HEK293 (cell line): ENCODE measurements around the gene DPYSL5.

Source experiments
- ATF2 ChIP-seq: fragments of 450-650 bp; formaldehyde crosslinking; IDR thresholded peaks from 2 replicates; pipeline ENCODE4 v1.5.1; 2016; ENCODE audit warnings: missing biosample characterization, missing genetic modification characterization, low read depth
- MEIS1 ChIP-seq: sonication (generic); formaldehyde crosslinking; IDR thresholded peaks from 2 replicates; pipeline ENCODE4 v1.8.1; 2022; ENCODE audit warnings: missing genetic modification reagents, mild to moderate bottlenecking, borderline replicate concordance
- PRDM2 ChIP-seq: fragments of 450-650 bp; formaldehyde crosslinking; IDR thresholded peaks from 2 replicates; pipeline ENCODE4 v1.5.1; 2016; ENCODE audit warnings: missing biosample characterization, missing genetic modification characterization, borderline replicate concordance
- SCRT1 ChIP-seq: fragments of 450-650 bp; formaldehyde crosslinking; IDR thresholded peaks from 2 replicates; pipeline ENCODE4 v1.5.1; 2016; ENCODE audit warnings: missing biosample characterization, missing genetic modification characterization, borderline replicate concordance
- ZBTB20 ChIP-seq: fragments of 450-650 bp; formaldehyde crosslinking; IDR thresholded peaks from 2 replicates; pipeline ENCODE4 v1.5.1; 2016; ENCODE audit warnings: missing biosample characterization, missing genetic modification characterization
- ZBTB21 ChIP-seq: fragments of 450-650 bp; formaldehyde crosslinking; IDR thresholded peaks from 2 replicates; pipeline ENCODE4 v1.5.1; 2017; ENCODE audit warnings: missing biosample characterization, missing genetic modification characterization
- ZBTB6 ChIP-seq: fragments of 450-650 bp; formaldehyde crosslinking; IDR thresholded peaks from 2 replicates; pipeline ENCODE4 v1.5.1; 2017; ENCODE audit warnings: missing biosample characterization, missing genetic modification characterization
- ZFP37 ChIP-seq: fragments of 450-650 bp; formaldehyde crosslinking; IDR thresholded peaks from 2 replicates; pipeline ENCODE4 v1.5.1; 2016; ENCODE audit warnings: missing biosample characterization, missing genetic modification characterization
- ZFP41 ChIP-seq: fragments of 450-650 bp; formaldehyde crosslinking; IDR thresholded peaks from 2 replicates; pipeline ENCODE4 v1.5.1; 2016; ENCODE audit warnings: missing biosample characterization, missing genetic modification characterization, borderline replicate concordance
- ZNF16 ChIP-seq: fragments of 450-650 bp; formaldehyde crosslinking; IDR thresholded peaks from 2 replicates; pipeline ENCODE4 v1.5.1; 2016; ENCODE audit warnings: low read depth, missing biosample characterization, missing genetic modification characterization
- ZNF175 ChIP-seq: fragments of 450-650 bp; formaldehyde crosslinking; IDR thresholded peaks from 2 replicates; pipeline ENCODE4 v1.5.1; 2016; ENCODE audit warnings: missing biosample characterization, missing genetic modification characterization
- ZNF23 ChIP-seq: fragments of 450-650 bp; formaldehyde crosslinking; IDR thresholded peaks from 2 replicates; pipeline ENCODE4 v1.5.1; 2016; ENCODE audit warnings: missing biosample characterization, missing genetic modification characterization, borderline replicate concordance
- ZNF239 ChIP-seq: fragments of 450-650 bp; formaldehyde crosslinking; IDR thresholded peaks from 2 replicates; pipeline ENCODE4 v1.5.1; 2016; ENCODE audit warnings: missing biosample characterization, missing genetic modification characterization
- ZNF24 ChIP-seq: fragments of 450-650 bp; formaldehyde crosslinking; IDR thresholded peaks from 2 replicates; pipeline ENCODE4 v1.5.1; 2016; ENCODE audit warnings: missing biosample characterization, missing genetic modification characterization
- ZNF266 ChIP-seq: fragments of 450-650 bp; formaldehyde crosslinking; IDR thresholded peaks from 2 replicates; pipeline ENCODE4 v1.5.1; 2016; ENCODE audit warnings: missing biosample characterization, missing genetic modification characterization, low read depth
- ZNF280D ChIP-seq: fragments of 450-650 bp; formaldehyde crosslinking; IDR thresholded peaks from 2 replicates; pipeline ENCODE4 v1.5.1; 2016; ENCODE audit warnings: missing biosample characterization, missing genetic modification characterization
- ZNF292 ChIP-seq: fragments of 450-650 bp; formaldehyde crosslinking; IDR thresholded peaks from 2 replicates; pipeline ENCODE4 v1.5.1; 2016; ENCODE audit warnings: low read depth, missing biosample characterization, missing genetic modification characterization, borderline replicate concordance
- ZNF423 ChIP-seq: fragments of 450-650 bp; formaldehyde crosslinking; IDR thresholded peaks from 2 replicates; pipeline ENCODE4 v1.5.1; 2016; ENCODE audit warnings: missing biosample characterization, missing genetic modification characterization
- ZNF433 ChIP-seq: fragments of 450-650 bp; formaldehyde crosslinking; IDR thresholded peaks from 2 replicates; pipeline ENCODE4 v1.5.1; 2016; ENCODE audit warnings: missing biosample characterization, missing genetic modification characterization, low read depth
- ZNF501 ChIP-seq: fragments of 450-650 bp; formaldehyde crosslinking; IDR thresholded peaks from 2 replicates; pipeline ENCODE4 v1.5.1; 2016; ENCODE audit warnings: missing biosample characterization, missing genetic modification characterization
- ZNF560 ChIP-seq: fragments of 450-650 bp; formaldehyde crosslinking; IDR thresholded peaks from 2 replicates; pipeline ENCODE4 v1.5.1; 2017; ENCODE audit warnings: missing biosample characterization, missing genetic modification characterization, borderline replicate concordance
- ZNF561 ChIP-seq: fragments of 450-650 bp; IDR thresholded peaks from 2 replicates; pipeline ENCODE4 v1.5.1; 2018; ENCODE audit warnings: missing biosample characterization, missing genetic modification characterization, borderline replicate concordance
- ZNF830 ChIP-seq: fragments of 450-650 bp; IDR thresholded peaks from 2 replicates; pipeline ENCODE4 v1.5.0; 2018; ENCODE audit warnings: missing biosample characterization, missing genetic modification characterization, low read depth, mild to moderate bottlenecking, moderate library complexity
- ZXDB ChIP-seq: fragments of 450-650 bp; formaldehyde crosslinking; IDR thresholded peaks from 2 replicates; pipeline ENCODE4 v1.5.1; 2016; ENCODE audit warnings: missing biosample characterization, missing genetic modification characterization
- TF ChIP-seq, protein P1 (sequence below): fragments of 450-650 bp; formaldehyde crosslinking; IDR thresholded peaks from 2 replicates; pipeline ENCODE4 v1.5.1; 2016; ENCODE audit warnings: missing biosample characterization, missing genetic modification characterization
- TF ChIP-seq, protein P2 (sequence below): fragments of 450-650 bp; formaldehyde crosslinking; IDR thresholded peaks from 2 replicates; pipeline ENCODE4 v1.5.1; 2016; ENCODE audit warnings: missing biosample characterization, missing genetic modification characterization

Gene DPYSL5

GRCh38 chr2:26847655-26848335 is at the start of gene DPYSL5 (continued):
- TF ChIP-seq ZNF239 (tag by site-specific recombination): no peak
- TF ChIP-seq ZFP37 (tag by site-specific recombination): no peak
- TF ChIP-seq SCRT1 (tag by site-specific recombination): no peak
- TF ChIP-seq ZNF24 (tag by site-specific recombination): no peak
- no peak for TF ChIP-seq ZNF501
- TF ChIP-seq ZNF830 (tag by site-specific recombination): no peak
- TF ChIP-seq, protein P1, sequence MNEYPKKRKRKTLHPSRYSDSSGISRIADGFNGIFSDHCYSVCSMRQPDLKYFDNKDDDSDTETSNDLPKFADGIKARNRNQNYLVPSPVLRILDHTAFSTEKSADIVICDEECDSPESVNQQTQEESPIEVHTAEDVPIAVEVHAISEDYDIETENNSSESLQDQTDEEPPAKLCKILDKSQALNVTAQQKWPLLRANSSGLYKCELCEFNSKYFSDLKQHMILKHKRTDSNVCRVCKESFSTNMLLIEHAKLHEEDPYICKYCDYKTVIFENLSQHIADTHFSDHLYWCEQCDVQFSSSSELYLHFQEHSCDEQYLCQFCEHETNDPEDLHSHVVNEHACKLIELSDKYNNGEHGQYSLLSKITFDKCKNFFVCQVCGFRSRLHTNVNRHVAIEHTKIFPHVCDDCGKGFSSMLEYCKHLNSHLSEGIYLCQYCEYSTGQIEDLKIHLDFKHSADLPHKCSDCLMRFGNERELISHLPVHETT (tag by site-specific recombination): no peak
- no peak for TF ChIP-seq ZBTB21 (tag by site-specific recombination)
- TF ChIP-seq ZNF423 (tag by site-specific recombination): no peak
- no peak for TF ChIP-seq ZFP41
- TF ChIP-seq ZBTB20 (tag by site-specific recombination): peak; percentile 84
- TF ChIP-seq ZNF266 (tag by site-specific recombination): no peak
- peak; percentile 70 for TF ChIP-seq ZXDB (tag by site-specific recombination)
- TF ChIP-seq ZNF433 (tag by site-specific recombination): no peak
- TF ChIP-seq ZNF561 (tag by site-specific recombination): 0 out of 2 replicates have a peak, but pooled peaks have one; percentile 34
- no peak for TF ChIP-seq ZNF16 (tag by site-specific recombination)
- TF ChIP-seq ZNF175 (tag by site-specific recombination): no peak
- TF ChIP-seq ZNF23: no peak
- no peak for TF ChIP-seq PRDM2 (tag by site-specific recombination)
- TF ChIP-seq ZNF560 (tag by site-specific recombination): no peak
- no peak for TF ChIP-seq ZNF292
- no peak for TF ChIP-seq MEIS1 (CRISPR knock-in tag)
- TF ChIP-seq ATF2 (tag by site-specific recombination): no peak
- TF ChIP-seq, protein P2, sequence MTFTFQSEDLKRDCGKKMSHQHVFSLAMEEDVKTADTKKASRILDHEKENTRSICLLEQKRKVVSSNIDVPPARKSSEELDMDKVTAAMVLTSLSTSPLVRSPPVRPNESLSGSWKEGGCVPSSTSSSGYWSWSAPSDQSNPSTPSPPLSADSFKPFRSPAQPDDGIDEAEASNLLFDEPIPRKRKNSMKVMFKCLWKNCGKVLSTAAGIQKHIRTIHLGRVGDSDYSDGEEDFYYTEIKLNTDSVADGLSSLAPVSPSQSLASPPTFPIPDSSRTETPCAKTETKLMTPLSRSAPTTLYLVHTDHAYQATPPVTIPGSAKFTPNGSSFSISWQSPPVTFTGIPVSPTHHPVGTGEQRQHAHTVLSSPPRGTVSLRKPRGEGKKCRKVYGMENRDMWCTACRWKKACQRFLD (tag by site-specific recombination): no peak
- TF ChIP-seq ZNF280D (tag by site-specific recombination): no peak
- TF ChIP-seq ZBTB6: no peak
